Measurements from ENCODE around the gene NTM. TPM values are rescaled to one million over a fixed set of nuclear protein-coding genes. Genes with fewer than 3 reads are reported as not detected.

NTM gene
- total RNA-seq, 1 experiment from 2014 or later: not detected

DNA sequence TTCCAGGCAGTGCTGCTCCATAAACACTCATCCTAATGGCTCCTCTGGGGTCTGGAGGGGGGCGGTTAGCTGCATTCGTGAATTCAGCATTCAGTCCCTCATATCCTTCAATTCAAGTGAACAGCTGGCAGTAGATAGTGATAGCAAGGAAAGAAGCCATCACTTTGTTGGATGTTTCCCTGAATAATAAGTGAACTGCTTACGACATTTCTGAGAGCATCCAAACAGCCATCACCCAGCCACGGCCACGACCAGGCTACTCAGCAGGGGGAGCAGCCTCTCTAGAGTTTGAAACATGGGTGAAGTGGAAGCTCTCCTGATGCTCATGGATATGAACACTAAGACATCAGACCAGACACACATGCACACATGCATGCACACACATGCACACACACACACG, 163.6 kb downstream of the NTM start:
- ATAC-seq (no peak), DNase-seq (ENCODE audit: low read depth, low spot score) (no peak)
- H3K4me1 ChIP-seq (ENCODE audit: control insufficient read depth in 1 of 2, insufficient read depth in 2 of 2, low read length in 2 of 2): no peaks in the 10 kb centered on the region
- H3K27ac ChIP-seq (ENCODE audit: low read depth, low read length): no peak overlapping the region
- no peak overlapping the region for H3K9ac ChIP-seq (ENCODE audit: low read length)
- no peak overlapping the region for H3K4me3 ChIP-seq (replicated peaks in 1 of 2; ENCODE audit: low read depth in 1 of 2, low read length in 2 of 2)
- no peak overlapping the region for H3K4me2 ChIP-seq (ENCODE audit: low read length)
- RAD21 ChIA-PET (ENCODE audit: low non-redundant PET in 1 of 2, low total read pairs in 2 of 2, uncharacterized antibody in 2 of 2, unreplicated experiment in 2 of 2): no interaction called here
- no TSS peak for BruUV-seq (replicated peaks)
- no peaks in the 10 kb centered on the region for H3K79me2 ChIP-seq (ENCODE audit: insufficient read depth, low read length)
- TF ChIP-seq SRF (IDR thresholded peaks at IDR 0.05; ENCODE audit: low read depth) (no peak), RAD21 (IDR thresholded peaks at IDR 0.05; ENCODE audit: low read depth) (no peak), REST (IDR thresholded peaks at IDR 0.05; ENCODE audit: low read depth) (no peak), ELF1 (IDR thresholded peaks at IDR 0.05; ENCODE audit: borderline replicate concordance, low read depth) (no peak), EGR1 (IDR thresholded peaks at IDR 0.05; ENCODE audit: low read depth) (no peak)
- TF ChIP-seq, protein P1, sequence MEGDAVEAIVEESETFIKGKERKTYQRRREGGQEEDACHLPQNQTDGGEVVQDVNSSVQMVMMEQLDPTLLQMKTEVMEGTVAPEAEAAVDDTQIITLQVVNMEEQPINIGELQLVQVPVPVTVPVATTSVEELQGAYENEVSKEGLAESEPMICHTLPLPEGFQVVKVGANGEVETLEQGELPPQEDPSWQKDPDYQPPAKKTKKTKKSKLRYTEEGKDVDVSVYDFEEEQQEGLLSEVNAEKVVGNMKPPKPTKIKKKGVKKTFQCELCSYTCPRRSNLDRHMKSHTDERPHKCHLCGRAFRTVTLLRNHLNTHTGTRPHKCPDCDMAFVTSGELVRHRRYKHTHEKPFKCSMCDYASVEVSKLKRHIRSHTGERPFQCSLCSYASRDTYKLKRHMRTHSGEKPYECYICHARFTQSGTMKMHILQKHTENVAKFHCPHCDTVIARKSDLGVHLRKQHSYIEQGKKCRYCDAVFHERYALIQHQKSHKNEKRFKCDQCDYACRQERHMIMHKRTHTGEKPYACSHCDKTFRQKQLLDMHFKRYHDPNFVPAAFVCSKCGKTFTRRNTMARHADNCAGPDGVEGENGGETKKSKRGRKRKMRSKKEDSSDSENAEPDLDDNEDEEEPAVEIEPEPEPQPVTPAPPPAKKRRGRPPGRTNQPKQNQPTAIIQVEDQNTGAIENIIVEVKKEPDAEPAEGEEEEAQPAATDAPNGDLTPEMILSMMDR (IDR thresholded peaks at IDR 0.05 in 2 of 3, conservative IDR thresholded peaks at IDR 0.05 in 1 of 3; ENCODE audit: borderline replicate concordance in 1 of 3, insufficient read depth in 1 of 3, low read depth in 2 of 3, low read length in 2 of 3): no peak
- no peaks in the 10 kb centered on the region for H4K20me1 ChIP-seq (ENCODE audit: insufficient read depth)
- CTCF ChIA-PET: no interaction called here
- no peaks in the 10 kb centered on the region for H3K9me2 ChIP-seq (ENCODE audit: insufficient read depth)
- no peaks in the 10 kb centered on the region for H3K27me3 ChIP-seq (ENCODE audit: insufficient read depth, low read length)
- H2AFZ ChIP-seq (ENCODE audit: low read depth, low read length, poor library complexity, severe bottlenecking): no peak overlapping the region
- no peaks in the 10 kb centered on the region for H3K36me3 ChIP-seq (ENCODE audit: control insufficient read depth in 1 of 2, insufficient read depth in 2 of 2, low read length in 2 of 2)
- peaks cover 0 to 3% of the 10 kb centered on the region in 2 experiments; a peak in 2 of 4 replicates for H3K9me3 ChIP-seq (ENCODE audit: control insufficient read depth in 1 of 2, insufficient read depth in 1 of 2, low read depth in 1 of 2, low read length in 2 of 2)
- intact Hi-C loops (cut with micrococcal nuclease): no loop called here
- POLR2A ChIA-PET: no interaction called here

Data from HCT116 (cell line).